ENCODE measurements around the gene BCL7C.
A peak's percentile ranks its signal among the peaks of the same experiment; 100 is the strongest.
"Not testable (repeated sequence)": the region's sequence is repeated elsewhere in the genome, so short reads cannot be mapped to it uniquely, and the experiment has no call there.

BCL7C gene

DNA sequence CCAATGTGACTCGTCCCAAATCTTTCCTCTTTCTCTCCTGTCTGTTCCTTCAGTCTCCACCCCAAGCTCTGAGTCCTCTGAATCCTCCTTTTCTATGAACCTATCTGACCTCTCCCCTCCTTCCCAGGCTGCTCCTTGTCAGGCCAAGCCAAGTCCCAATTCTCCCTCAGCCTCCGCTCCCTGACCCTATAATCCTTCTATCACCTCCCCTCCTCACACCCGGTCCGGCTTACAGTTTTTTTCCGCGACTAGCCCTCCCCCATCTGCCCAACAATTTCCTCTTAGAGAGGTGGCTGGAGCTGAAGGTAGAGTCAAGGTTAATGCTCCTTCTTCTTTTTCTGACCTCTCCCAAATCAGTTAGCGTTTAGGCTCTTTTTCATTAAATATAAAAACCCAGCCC is 33.1 kb downstream of the BCL7C start:
- not testable (repeated sequence) for DNase-seq

DNA sequence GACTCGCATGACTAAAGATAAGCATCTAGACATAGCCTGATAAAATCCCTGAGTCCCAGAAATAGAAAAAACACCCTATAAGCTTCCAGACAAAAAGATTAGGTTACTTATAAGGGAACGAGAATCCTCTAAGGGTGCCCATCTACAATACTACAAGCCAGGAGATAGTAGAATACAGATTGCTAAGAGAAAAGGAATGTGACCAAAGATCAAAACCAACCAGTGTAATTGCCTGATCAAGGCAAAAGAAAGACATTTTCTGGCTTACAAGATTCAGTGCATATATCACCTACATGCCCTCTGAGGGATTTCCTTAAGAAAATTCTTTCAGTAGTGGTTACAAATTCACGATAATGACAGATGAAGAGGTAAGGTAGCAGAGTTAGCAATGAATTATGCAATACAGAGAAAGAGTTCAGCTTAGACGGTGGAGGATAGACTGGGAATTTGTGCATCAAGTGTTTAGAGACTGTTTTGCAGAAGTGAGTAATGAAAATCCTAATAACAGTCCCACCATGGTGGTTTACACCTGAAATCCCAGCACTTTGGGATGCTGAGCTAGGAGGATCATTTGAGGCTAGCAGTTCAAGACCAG is 35.0 kb downstream of the BCL7C start:
- no peak for DNase-seq

DNA sequence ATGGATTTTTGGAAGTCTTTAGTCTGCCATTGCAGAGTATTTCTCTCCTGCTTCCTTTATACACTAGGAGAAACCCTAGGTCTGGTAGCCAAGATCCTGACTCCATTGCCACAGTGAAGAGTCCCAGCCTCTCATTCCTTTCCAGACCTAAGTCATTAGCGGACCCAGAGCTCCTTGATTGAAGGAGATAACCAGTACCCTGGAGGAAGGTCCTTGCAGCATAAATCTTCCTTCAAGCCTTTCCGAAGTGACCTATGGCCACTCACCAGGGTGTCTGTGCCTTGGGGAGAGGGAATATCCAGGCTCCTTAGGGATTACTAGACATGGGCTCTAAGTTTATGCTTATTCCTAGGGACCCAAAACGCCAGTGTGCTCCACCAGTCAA is 35.8 kb downstream of the BCL7C start:
- no peak for DNase-seq

DNA sequence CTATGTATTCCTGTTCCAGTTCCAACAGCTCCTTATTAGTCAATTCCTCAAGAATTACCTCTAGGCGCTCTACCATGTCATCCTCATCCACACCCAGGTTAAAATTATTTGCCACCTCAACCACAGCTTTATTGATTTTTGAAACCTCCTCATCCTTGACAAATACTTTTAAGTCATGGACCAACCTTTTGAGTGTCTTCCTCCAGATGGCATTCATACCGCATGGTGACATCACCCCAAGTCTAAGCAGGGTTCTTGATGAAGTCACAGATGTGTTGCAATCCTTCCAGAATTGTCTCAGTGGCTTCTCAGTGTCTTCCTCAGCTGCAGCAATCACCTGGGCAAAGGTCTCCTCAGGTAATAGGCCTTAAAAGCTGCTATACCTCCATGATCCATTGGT is 40.1 kb downstream of the BCL7C start:
- DNase-seq, result no peak

DNA sequence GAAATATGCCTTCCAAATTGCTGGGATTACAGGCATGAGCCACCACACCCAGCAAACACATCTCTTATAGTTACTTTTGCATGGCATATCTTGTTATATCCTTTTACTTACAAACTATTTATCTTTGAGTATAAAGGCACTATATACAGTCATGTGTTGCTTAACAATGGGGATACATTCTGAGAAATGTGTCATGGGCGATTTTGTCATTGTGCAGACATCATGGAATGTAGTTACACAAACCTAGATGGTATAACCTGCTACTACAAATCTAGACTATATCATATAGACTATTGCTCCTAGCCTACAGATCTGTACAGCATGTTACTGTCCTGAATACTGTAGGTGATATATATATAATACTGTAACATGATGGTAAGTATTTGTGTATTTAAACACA is 43.6 kb downstream of the BCL7C start:
- no peak for DNase-seq

DNA sequence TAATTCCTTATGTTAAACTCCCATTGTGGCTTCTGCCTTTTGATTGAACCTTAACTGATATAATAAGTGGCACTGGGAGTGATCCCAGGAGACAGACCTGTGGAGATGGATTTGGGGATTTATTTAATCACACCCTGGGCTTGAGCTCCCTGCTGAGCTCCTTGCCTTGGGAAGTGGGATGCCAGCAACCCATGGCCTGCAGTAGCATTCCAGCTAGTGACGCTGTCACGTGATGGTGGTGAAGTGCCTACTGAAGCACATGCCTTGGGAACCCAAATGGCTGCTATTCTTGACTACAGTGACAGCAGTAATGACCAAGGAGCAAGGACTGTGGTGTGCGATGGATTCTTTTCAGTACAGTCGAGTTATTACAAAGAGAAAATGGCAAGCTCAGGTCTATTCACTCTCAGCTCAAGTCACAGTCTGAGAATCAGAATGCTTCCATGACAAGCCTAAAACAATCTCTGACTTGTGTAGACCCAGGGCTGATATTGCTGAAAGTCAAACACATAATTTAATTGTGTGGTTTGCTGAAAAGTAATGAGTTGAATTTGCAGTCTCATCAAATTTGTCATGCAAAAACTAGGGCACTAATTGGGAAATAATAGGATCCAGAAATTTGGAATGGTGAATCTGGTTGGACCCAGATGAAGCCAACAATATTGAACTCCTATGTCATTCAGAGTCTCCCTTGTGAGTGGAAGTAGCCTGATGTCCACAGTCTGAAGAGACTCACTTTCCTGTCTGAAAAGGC is 47.1 kb downstream of the BCL7C start:
- DNase-seq, result no peak

DNA sequence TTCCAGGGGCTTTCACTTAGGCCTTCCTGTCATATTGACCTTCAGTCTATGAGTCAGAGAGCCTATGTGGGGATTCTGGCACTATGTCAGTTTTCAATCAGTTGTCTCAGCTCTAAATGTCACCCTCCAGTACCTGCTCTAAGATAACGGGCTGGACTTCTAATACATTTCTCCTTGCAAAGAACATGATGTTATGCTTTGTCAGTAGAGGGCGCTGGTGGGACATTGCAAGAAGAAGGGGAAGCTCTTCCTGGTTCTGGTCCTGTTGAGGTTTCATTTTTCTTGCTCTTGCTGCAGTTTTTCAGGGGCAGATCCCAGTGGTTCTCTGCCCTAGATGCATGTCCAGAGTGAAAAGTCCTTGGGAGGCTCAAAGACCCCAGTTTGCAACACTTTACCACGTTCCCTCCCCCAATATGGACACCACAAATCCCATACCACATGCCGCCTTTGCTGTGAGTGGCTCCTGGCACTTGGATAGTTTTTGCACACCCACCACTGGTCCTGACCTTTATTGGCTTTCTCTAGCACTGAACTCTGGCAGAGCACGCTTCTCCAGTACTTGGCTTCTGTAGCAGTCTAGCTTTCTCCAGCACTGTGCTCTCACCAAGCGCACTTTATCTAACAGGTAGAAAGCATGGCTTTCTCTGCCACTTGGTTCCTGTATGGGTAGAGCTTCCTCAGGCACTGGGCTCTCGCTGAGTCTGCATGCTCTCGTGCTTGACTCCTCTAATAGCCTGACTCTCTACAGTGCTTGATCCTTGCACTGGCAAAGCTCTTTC is 49.0 kb downstream of the BCL7C start:
- DNase-seq, result peak; percentile 84

DNA sequence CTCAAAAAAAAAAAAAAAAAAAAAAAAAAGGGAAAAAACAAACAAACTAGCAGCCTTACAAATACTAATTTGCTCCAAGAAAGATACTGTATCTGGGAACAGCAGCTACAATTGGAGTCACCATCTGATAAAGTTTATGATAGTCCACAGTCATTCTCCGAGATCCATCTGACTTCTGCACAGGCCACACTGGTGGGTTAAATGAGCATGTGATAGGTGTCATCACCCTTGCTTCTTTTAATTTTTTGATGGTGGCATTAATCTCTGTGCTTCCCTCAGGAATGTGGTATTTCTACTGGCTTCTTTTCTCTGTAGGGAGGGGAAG is 49.6 kb downstream of the BCL7C start:
- DNase-seq, result no peak

DNA sequence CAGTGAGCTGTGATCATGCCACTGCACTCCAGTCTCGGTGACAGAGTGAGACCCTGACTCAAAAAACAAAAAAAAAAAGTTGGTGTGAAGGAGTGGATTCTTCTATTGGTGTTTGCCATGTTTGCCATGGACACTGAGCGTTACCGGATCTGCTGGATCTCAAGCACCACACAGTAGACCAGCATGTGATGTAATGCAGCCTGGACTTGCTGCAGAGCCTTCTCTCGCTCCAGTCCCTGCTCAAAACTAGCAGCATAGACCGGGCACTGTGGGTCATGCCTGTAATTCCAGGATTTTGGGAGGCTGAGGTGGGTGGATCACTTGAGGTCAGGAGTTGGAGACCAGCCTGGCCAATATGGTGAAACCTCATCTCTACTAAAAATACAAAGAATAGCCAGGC is 50.4 kb downstream of the BCL7C start:
- DNase-seq, result no peak

- DNase-seq, result no peak
Measured at GRCh38 chr16:30842971-30843370, 50.9 kb downstream of the BCL7C start.

DNA sequence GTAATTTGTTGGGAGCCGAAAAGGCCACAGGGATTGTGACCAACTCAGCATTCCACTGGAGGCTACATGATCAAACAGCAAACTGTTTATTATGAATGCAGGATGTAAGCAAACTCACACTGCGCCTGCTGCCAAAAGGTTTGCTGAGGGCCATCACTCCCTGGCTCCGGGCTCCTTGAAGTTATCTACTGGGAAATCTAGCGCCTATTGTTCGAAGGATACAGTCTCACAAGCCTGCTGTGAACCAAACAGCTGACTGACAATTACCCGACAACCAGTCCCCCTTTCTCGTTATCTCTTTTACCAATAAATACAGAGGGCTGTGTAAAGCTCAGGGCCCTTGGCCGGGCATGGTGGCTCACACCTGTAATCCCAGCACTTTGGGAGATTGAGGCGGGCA is 52.5 kb downstream of the BCL7C start:
- DNase-seq, result no peak

DNA sequence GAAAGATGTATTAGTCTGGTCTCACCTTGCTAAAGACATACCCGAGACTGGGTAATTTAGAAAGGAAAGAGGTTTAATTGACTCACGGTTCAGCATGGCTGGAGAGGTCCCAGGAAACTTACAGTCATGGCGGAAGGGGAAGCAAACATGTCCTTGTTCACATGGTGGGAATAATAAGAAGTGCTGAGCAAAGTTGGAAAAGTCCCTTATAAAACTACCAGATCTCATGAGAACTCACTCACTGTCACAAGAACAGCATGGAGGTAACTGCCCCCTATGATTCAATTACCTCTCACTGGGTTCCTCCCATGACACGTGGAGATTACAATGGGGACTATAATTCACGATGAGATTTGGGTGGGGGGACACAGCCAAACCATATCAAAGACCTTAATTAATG is 53.3 kb downstream of the BCL7C start:
- DNase-seq, result no peak

- no peak for DNase-seq
Measured at GRCh38 chr16:30839523-30840227, 54.2 kb downstream of the BCL7C start.

- DNase-seq, result no peak
Measured at GRCh38 chr16:30838876-30839471, 54.9 kb downstream of the BCL7C start.

DNA sequence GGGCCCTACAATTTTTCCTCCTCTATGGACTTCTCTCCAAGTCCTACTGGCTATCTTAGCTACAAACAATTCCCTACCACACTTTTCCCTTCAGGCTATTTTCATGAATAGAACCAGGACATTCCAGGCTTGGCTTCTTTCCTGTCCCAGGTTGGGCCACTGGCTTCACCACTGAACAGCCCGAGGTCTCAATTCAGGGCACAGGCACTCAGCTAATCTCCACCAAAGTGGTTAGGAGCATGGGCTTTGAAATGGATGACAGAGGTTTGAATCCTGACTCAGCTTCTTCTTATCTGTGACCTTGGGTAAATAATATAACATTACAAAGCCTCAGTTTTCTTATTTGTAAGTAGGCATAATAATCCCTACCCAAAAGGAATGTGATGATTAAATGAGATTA is 56.0 kb downstream of the BCL7C start:
- DNase-seq, result no peak

Data from activated CD8-positive, alpha-beta memory T cell treated with anti-CD3 and anti-CD28 coated beads for 24 hours (primary cell).